Measurements from ENCODE around the gene PAX8. TPM values are rescaled to one million over a fixed set of nuclear protein-coding genes. Genes with fewer than 3 reads are reported as not detected.

Gene PAX8
- total RNA-seq, 1 donor from 2014 or later: 56.9 TPM

- H3K4me1 Mint-ChIP-seq (ENCODE audit: unreplicated experiment): peaks cover 22% of the 10 kb centered on the region
- H3K4me3 Mint-ChIP-seq: peak overlapping the region; percentile 54
- H3K9me3 Mint-ChIP-seq: no peaks in the 10 kb centered on the region
- H3K36me3 Mint-ChIP-seq: no peaks in the 10 kb centered on the region
- no peak for TF ChIP-seq CTCF (conservative IDR thresholded peaks at IDR 0.05)
- no peak for DNase-seq (ENCODE audit: extremely low spot score, unreplicated experiment)
- H3K27ac Mint-ChIP-seq: peak overlapping the region; percentile 87
- H3K27me3 Mint-ChIP-seq: no peaks in the 10 kb centered on the region
Measured at GRCh38 chr2:113180131-113180946, 98.4 kb downstream of the PAX8 start.

- Mint-ChIP-seq H3K4me1 (ENCODE audit: unreplicated experiment) (peaks cover 26% of the 10 kb centered on the region), H3K27ac (peak overlapping the region; percentile 87), H3K36me3 (no peaks in the 10 kb centered on the region), H3K9me3 (no peaks in the 10 kb centered on the region), H3K27me3 (no peaks in the 10 kb centered on the region), H3K4me3 (no peak overlapping the region)
- no peak for TF ChIP-seq CTCF (conservative IDR thresholded peaks at IDR 0.05)
- DNase-seq (ENCODE audit: extremely low spot score, unreplicated experiment): no peak
Measured at GRCh38 chr2:113179446-113180045, 99.2 kb downstream of the PAX8 start.

GRCh38 chr2:113178891-113179290 lies 99.8 kb downstream of the PAX8 start:
- no peaks in the 10 kb centered on the region for H3K36me3 Mint-ChIP-seq
- TF ChIP-seq CTCF (conservative IDR thresholded peaks at IDR 0.05): no peak
- H3K9me3 Mint-ChIP-seq: no peaks in the 10 kb centered on the region
- H3K27ac Mint-ChIP-seq: peak overlapping the region; percentile 87
- no peaks in the 10 kb centered on the region for H3K27me3 Mint-ChIP-seq
- no peak for DNase-seq (ENCODE audit: extremely low spot score, unreplicated experiment)
- peaks cover 24% of the 10 kb centered on the region for H3K4me1 Mint-ChIP-seq (ENCODE audit: unreplicated experiment)
- H3K4me3 Mint-ChIP-seq: no peak overlapping the region

GRCh38 chr2:113178069-113178746 lies 100.5 kb downstream of the PAX8 start:
- H3K9me3 Mint-ChIP-seq: no peaks in the 10 kb centered on the region
- no peaks in the 10 kb centered on the region for H3K36me3 Mint-ChIP-seq
- TF ChIP-seq CTCF (conservative IDR thresholded peaks at IDR 0.05): no peak
- H3K4me3 Mint-ChIP-seq: peak overlapping the region; percentile 28
- no peaks in the 10 kb centered on the region for H3K27me3 Mint-ChIP-seq
- peak overlapping the region; percentile 87 for H3K27ac Mint-ChIP-seq
- no peak for DNase-seq (ENCODE audit: extremely low spot score, unreplicated experiment)
- H3K4me1 Mint-ChIP-seq (ENCODE audit: unreplicated experiment): peaks cover 21% of the 10 kb centered on the region

- no peaks in the 10 kb centered on the region for H3K9me3 Mint-ChIP-seq
- H3K4me1 Mint-ChIP-seq (ENCODE audit: unreplicated experiment): peaks cover 21% of the 10 kb centered on the region
- H3K36me3 Mint-ChIP-seq: no peaks in the 10 kb centered on the region
- no peak for TF ChIP-seq CTCF (conservative IDR thresholded peaks at IDR 0.05)
- peak overlapping the region; percentile 10 for H3K4me3 Mint-ChIP-seq
- no peak for DNase-seq (ENCODE audit: extremely low spot score, unreplicated experiment)
- H3K27ac Mint-ChIP-seq: peak overlapping the region; percentile 87
- H3K27me3 Mint-ChIP-seq: no peaks in the 10 kb centered on the region
Measured at GRCh38 chr2:113176696-113177355, 101.9 kb downstream of the PAX8 start.
